GM21447 (cell line): ENCODE results near the gene MBLAC1.

Source experiments
- ATAC-seq: cut with Tn5 transposase; IDR thresholded peaks from one replicate; pipeline ENCODE4 v1.9.1; 2021; ENCODE audit not compliant: unreplicated experiment

MBLAC1 gene

GRCh38 chr7:100152937-100153666 is 26.3 kb downstream of the MBLAC1 start:
- no peak for ATAC-seq

DNA sequence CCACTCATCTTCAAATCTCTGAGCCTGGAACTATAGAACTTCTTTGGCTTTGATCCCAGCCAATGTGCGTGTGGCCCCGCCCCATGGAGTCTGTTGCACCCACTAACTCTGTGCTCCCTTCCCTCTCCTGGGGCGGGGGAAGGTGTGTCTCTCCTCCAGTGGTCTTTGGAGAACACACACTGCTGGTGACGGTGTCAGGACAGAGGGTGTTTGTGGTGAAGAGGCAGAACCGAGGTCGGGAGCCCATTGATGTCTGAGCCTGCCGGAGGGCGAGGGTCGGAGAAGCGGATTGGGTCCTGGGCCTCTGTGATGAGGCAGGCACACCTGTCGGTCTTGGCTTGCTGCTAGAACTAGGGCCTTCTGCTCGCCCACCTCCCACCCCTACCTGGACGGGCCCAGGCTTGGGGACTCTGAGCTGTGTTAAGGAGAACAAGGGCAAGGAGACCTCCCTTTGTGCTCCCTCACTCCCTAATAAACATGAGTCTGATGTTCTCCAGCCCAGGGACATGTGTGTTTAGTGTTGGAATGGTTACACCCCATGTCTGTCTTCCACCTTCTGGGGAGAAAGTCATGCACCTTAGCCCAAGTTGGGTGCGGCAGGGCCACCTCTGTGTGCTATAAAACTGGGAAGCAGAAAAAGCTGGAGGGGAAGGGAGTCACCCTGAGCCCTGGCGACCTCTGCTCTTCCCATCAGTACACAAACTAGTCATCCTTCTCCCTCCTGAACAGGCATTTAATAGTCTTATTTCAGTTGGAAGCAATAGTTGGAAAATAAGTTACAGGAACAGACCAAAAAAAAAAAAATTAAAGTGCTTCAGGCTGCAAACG is 27.2 kb downstream of the MBLAC1 start:
- no peak for ATAC-seq

GRCh38 chr7:100154651-100155491 is 28.1 kb downstream of the MBLAC1 start:
- ATAC-seq, result no peak

DNA sequence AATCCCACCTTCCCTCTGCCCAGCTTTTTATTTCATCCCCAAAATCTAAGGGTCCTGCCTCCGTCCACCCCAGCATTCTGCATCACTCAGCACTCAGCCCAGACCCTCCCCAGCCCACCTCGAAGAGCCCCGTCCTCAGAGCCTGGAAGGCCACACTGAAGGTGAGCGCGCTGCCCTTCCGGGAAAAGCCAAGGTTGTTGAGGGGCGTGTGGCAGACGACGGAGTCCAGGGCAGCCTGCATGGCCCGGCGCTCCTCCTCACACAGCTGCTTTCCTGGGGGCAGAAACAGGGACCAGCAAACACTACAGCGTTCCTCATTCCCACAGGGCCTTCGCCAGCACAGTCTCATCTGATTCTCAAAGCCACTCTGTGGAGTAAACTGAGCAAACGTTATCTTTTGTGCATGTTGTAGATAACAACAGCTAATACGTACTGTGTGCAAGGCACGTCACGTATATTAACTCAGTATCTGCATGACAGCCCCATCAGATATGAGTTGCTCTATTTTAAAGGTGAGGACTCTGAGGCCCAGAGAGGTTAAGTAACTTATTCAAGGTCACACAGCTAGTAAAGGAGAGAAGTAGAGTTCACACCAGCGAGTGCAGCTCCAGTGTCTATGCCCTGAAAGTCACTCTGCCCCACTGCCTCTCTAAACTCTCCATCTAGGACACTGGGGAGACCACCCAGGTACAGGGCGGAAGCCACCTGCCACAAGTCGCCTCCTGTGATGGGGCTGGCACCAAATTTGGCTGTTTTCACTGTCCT is 29.0 kb downstream of the MBLAC1 start:
- no peak for ATAC-seq

GRCh38 chr7:100156331-100157068 is 29.7 kb downstream of the MBLAC1 start:
- ATAC-seq, result no peak

DNA sequence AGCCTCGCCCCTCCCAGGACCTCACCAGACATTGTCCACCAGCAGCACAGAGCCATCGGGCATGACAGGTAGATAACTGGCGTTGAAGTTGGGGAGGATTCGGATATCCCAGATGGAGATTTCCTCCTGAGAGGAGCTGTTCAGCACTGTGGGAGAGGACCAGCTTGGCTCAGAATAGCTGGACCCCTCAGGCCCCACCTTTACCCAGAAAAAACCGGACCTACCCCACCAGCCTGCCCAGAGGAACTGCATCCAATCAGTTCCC is 30.2 kb downstream of the MBLAC1 start:
- ATAC-seq, result no peak

DNA sequence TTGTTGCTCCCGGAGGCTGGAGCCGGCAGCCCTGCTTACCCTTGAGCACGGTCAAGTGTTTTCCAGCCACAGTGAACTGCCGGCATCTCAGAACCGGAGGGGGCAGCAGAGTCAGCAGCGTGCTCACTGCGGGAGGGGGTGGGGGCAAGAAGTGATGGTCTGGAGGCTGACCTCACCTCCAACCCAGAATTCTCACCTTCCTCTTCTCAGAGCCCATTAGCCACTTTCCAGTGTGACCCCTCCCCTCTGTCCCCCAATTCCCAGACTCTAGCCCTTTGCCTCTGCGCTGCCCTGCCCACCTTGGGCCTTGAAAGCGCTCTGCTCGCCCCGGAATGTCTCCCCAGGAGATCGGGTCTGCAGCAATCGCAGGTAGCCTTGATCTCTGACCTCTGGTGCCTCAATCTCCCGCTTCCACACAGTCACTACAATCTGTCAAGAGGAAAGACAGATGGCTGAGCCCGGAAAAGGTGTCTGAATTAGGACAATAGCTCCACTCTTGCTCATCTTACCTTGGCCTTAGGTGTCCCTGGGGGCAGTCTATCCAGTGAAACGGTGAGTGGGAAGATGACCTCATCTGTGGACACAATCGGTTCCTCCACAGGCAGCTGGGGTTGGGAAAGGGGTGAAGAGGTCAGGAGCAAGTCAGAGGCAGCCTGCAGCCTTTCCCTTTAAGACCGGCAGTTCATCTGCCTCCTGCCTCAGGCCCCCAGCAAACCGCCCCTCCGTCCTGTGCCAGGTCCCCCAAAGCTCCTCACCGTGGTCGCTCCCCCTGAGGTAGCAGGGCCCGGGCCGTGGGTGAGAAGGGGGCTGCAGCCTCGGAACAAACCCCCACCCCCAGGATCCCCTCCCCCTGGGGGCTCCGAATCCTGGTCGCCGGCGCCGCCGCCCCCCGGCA is 30.8 kb downstream of the MBLAC1 start:
- no peak for ATAC-seq

GRCh38 chr7:100158229-100159098 is 31.7 kb downstream of the MBLAC1 start, which contains the start of gene TRAPPC14:
Gene TRAPPC14 (minus strand): TSS chr7:100158723. CDS start chr7:100158499, 224 bp downstream.
- ATAC-seq, result peak; percentile 70

DNA sequence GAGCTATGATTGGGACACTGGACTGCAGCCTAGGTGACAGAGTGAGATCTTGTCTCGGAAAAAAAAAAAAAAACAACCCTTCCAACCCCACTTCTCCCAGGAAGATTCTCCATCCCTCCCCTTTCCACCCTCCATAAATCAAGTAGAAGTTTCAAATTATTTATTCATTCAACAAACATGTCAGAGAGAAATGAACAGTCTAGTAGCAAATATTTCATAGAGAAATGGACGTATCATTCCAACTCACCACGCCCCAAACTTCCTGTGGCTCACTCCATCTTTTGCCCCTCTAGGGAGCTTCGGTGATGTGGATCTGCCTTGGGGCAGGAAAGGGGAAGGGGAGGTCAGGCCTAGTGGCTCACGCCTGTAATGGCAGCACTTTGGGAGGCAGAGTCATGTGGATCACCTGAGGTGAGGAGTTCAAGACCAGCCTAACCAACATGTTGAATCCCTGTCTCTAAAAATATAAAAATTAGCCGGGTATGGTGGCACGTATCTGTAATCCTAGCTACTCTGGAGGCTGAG is 32.4 kb downstream of the MBLAC1 start:
- no peak for ATAC-seq

DNA sequence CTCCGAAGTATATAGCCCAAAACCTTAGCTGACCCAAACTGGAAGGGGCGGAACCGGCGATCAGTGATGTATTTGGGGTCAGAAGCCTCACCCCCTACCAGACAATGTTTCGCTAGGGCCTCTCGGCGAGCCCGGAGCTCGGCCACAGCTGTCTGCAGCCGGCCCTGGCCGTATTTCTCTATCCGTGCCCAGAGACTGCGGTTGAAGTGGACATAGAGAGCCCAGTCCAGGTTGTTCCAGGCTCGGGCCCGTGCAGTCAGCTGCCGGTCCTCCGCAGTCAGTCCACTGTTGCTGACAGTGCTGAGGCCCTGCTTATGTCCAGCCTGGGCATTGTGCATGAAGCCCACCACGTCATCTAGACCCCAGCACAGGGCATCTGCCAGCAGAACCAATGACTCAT is 33.3 kb downstream of the MBLAC1 start:
- ATAC-seq, result no peak

GRCh38 chr7:100163006-100163531 is 36.3 kb downstream of the MBLAC1 start:
- ATAC-seq, result no peak

- no peak for ATAC-seq
These were observed 37.1 kb downstream of the MBLAC1 start for GRCh38 chr7:100163871-100164270.

- no peak for ATAC-seq
These were observed 39.7 kb downstream of the MBLAC1 start for GRCh38 chr7:100166317-100166940.

- no peak for ATAC-seq
These were observed 40.5 kb downstream of the MBLAC1 start for GRCh38 chr7:100166970-100167911.

DNA sequence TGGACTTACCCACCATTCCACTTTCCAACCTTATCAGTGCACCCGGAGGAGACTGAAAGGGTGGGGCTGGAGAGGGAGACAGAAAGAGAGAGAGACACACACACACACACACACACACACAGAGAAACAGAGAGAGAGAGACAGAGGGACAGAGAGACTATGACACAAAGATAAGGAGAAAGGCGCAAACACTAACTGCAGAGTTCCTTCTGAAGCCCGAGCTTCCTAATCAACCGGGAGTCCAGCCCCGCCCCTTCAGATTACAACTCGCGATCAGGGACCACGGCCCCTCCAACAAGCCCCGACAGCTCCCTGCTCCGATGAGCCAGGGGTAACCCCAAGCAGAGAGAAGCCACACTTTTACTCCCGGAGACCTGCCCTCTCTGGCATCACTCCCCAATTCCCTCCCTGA is 41.2 kb downstream of the MBLAC1 start:
- no peak for ATAC-seq
